PC-9 (cell line): Measurements from ENCODE around the gene MB21D2.

ENCODE experiments used
- EZH2 ChIP-seq: fragments of 200-600 bp; sonication (generic); IDR thresholded peaks from 2 replicates; pipeline ENCODE4 v1.8.0; 2017; ENCODE audit warnings: antibody characterized with exemption, low read depth
- TF ChIP-seq, protein P1 (sequence below): fragments of 200-600 bp; sonication (generic); conservative IDR thresholded peaks from 2 replicates; pipeline ENCODE4 v1.6.1; 2017; ENCODE audit warnings: mixed run types, antibody characterized with exemption, mild to moderate bottlenecking, moderate library complexity

DNA sequence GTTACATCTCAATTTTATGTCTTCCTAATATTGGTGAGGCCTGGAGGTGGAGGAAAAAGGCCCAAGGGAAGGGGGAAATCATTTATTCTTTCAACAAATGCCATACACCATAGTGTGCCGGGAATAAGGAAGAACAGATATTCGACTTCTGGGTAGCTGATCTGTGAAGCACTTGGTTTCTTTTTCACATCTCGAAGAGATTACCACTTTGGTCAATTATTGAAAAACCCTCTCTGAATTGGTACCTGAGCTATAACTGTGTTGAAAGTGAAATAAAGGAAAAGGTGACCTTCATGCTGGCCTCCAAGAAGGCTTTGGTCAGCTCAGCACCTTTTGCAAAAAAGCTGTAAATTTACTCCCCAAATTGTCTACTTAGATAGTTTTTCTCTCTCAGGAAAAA, 14.2 kb upstream of the MB21D2 start:
- TF ChIP-seq, protein P1, sequence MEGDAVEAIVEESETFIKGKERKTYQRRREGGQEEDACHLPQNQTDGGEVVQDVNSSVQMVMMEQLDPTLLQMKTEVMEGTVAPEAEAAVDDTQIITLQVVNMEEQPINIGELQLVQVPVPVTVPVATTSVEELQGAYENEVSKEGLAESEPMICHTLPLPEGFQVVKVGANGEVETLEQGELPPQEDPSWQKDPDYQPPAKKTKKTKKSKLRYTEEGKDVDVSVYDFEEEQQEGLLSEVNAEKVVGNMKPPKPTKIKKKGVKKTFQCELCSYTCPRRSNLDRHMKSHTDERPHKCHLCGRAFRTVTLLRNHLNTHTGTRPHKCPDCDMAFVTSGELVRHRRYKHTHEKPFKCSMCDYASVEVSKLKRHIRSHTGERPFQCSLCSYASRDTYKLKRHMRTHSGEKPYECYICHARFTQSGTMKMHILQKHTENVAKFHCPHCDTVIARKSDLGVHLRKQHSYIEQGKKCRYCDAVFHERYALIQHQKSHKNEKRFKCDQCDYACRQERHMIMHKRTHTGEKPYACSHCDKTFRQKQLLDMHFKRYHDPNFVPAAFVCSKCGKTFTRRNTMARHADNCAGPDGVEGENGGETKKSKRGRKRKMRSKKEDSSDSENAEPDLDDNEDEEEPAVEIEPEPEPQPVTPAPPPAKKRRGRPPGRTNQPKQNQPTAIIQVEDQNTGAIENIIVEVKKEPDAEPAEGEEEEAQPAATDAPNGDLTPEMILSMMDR, result no peak
- no peak for TF ChIP-seq EZH2
